ENCODE measurements around the gene DYRK4. TPM values are rescaled to one million over a fixed set of nuclear protein-coding genes. Genes with fewer than 3 reads are reported as not detected.
A peak's percentile ranks its signal among the peaks of the same experiment; 100 is the strongest.

Gene DYRK4
- total and polyA plus RNA-seq, 2 experiments from 2014 or later: 65.1 to 90.4 TPM

- Histone ChIP-seq H3K36me3 (no peaks in the 10 kb centered on the region), H3K27ac (no peak overlapping the region), H3K4me1 (ENCODE audit: low read depth) (no peaks in the 10 kb centered on the region), H3K27me3 (peaks cover 24% of the 10 kb centered on the region), H3K9me3 (ENCODE audit: low read depth) (no peaks in the 10 kb centered on the region), H3K4me3 (peak overlapping the region; percentile 66)
- TF ChIP-seq CTCF (IDR thresholded peaks at IDR 0.05; ENCODE audit: low read depth, low read length): peak; percentile 100
- peak; percentile 87 to 92 for DNase-seq (ENCODE audit: low read depth in 1 of 2, low spot score in 1 of 2)
Measured at GRCh38 chr12:4604684-4605193, 42.7 kb downstream of the DYRK4 start.

- DNase-seq (ENCODE audit: low read depth in 1 of 2, low spot score in 1 of 2): peak in 1 of 2 donors; percentile 51
- TF ChIP-seq CTCF (IDR thresholded peaks at IDR 0.05; ENCODE audit: low read depth, low read length): no peak
- no peak overlapping the region for H3K27ac ChIP-seq
- H3K4me1 ChIP-seq (ENCODE audit: low read depth): no peaks in the 10 kb centered on the region
- H3K27me3 ChIP-seq: peaks cover 18% of the 10 kb centered on the region
- no peaks in the 10 kb centered on the region for H3K9me3 ChIP-seq (ENCODE audit: low read depth)
- peaks cover 15% of the 10 kb centered on the region for H3K36me3 ChIP-seq
- H3K4me3 ChIP-seq: no peak overlapping the region
Measured at GRCh38 chr12:4607056-4607455, 45.0 kb downstream of the DYRK4 start.

- Histone ChIP-seq H3K27me3 (peaks cover under 1% of the 10 kb centered on the region), H3K4me1 (ENCODE audit: low read depth) (no peaks in the 10 kb centered on the region), H3K4me3 (no peak overlapping the region), H3K27ac (no peak overlapping the region), H3K36me3 (peaks cover 30% of the 10 kb centered on the region), H3K9me3 (ENCODE audit: low read depth) (no peaks in the 10 kb centered on the region)
- no peak for TF ChIP-seq CTCF (IDR thresholded peaks at IDR 0.05; ENCODE audit: low read depth, low read length)
- peak in 1 of 2 donors; percentile 51 for DNase-seq (ENCODE audit: low read depth in 1 of 2, low spot score in 1 of 2)
Measured at GRCh38 chr12:4609071-4609470, 47.1 kb downstream of the DYRK4 start.

- Histone ChIP-seq H3K4me1 (ENCODE audit: low read depth) (no peaks in the 10 kb centered on the region), H3K27ac (no peak overlapping the region), H3K9me3 (ENCODE audit: low read depth) (no peaks in the 10 kb centered on the region), H3K4me3 (no peak overlapping the region), H3K27me3 (no peaks in the 10 kb centered on the region), H3K36me3 (peaks cover 36% of the 10 kb centered on the region)
- DNase-seq (ENCODE audit: low read depth in 1 of 2, low spot score in 1 of 2): no peak
- TF ChIP-seq CTCF (IDR thresholded peaks at IDR 0.05; ENCODE audit: low read depth, low read length): no peak
Measured at GRCh38 chr12:4610481-4610880, 48.5 kb downstream of the DYRK4 start.

GRCh38 chr12:4615667-4616066, 53.7 kb downstream of the DYRK4 start:
- no peaks in the 10 kb centered on the region for H3K27me3 ChIP-seq

More at GRCh38 chr12:4615667-4616066, 53.7 kb downstream of the DYRK4 start:
- no peak overlapping the region for H3K27ac ChIP-seq
- peaks cover 31% of the 10 kb centered on the region for H3K36me3 ChIP-seq
- no peaks in the 10 kb centered on the region for H3K4me1 ChIP-seq (ENCODE audit: low read depth)
- DNase-seq (ENCODE audit: low read depth in 1 of 2, low spot score in 1 of 2): no peak
- H3K9me3 ChIP-seq (ENCODE audit: low read depth): no peaks in the 10 kb centered on the region
- no peak for TF ChIP-seq CTCF (IDR thresholded peaks at IDR 0.05; ENCODE audit: low read depth, low read length)
- no peak overlapping the region for H3K4me3 ChIP-seq
